ENCODE results near the gene OSCP1.
"Not testable (repeated sequence)": the region's sequence is repeated elsewhere in the genome, so short reads cannot be mapped to it uniquely, and the experiment has no call there.

Gene OSCP1

GRCh38 chr1:36450270-36450918 lies at the start of gene OSCP1:
Gene OSCP1, minus strand, starts transcription at chr1:36450451. Its CDS starts 82 bp downstream, at chr1:36450369.
- DNase-seq (ENCODE audit: low read depth in 2 of 2): peak; percentile 69

GRCh38 chr1:36497207-36497606 lies 47.0 kb upstream of the OSCP1 start:
- no peak for DNase-seq (ENCODE audit: low read depth in 2 of 2)

- DNase-seq (ENCODE audit: low read depth in 2 of 2): no peak
Observed at GRCh38 chr1:36494971-36495370, 44.7 kb upstream of the OSCP1 start.

- DNase-seq (ENCODE audit: low read depth in 2 of 2): no peak
Observed at GRCh38 chr1:36493524-36493923, 43.3 kb upstream of the OSCP1 start.

GRCh38 chr1:36492491-36492890 lies 42.2 kb upstream of the OSCP1 start:
- no peak for DNase-seq (ENCODE audit: low read depth in 2 of 2)

GRCh38 chr1:36489258-36490051 lies 39.2 kb upstream of the OSCP1 start:
- DNase-seq (ENCODE audit: low read depth in 2 of 2): not testable (repeated sequence)

GRCh38 chr1:36487906-36488305 lies 37.7 kb upstream of the OSCP1 start:
- no peak for DNase-seq (ENCODE audit: low read depth in 2 of 2)

GRCh38 chr1:36487336-36487725 lies 37.1 kb upstream of the OSCP1 start:
- not testable (repeated sequence) for DNase-seq (ENCODE audit: low read depth in 2 of 2)

GRCh38 chr1:36486439-36487335 lies 36.4 kb upstream of the OSCP1 start:
- no peak for DNase-seq (ENCODE audit: low read depth in 2 of 2)

- no peak for DNase-seq (ENCODE audit: low read depth in 2 of 2)
Observed at GRCh38 chr1:36486093-36486438, 35.8 kb upstream of the OSCP1 start.

- DNase-seq (ENCODE audit: low read depth in 2 of 2): no peak
Observed at GRCh38 chr1:36484099-36484498, 33.8 kb upstream of the OSCP1 start.

- no peak for DNase-seq (ENCODE audit: low read depth in 2 of 2)
Observed at GRCh38 chr1:36482724-36483388, 32.6 kb upstream of the OSCP1 start, which contains the start of gene CSF3R. Gene CSF3R, minus strand, starts transcription at chr1:36482913. Its CDS starts 3,417 bp downstream, at chr1:36479496.

GRCh38 chr1:36481771-36482723 lies 31.8 kb upstream of the OSCP1 start:
- no peak for DNase-seq (ENCODE audit: low read depth in 2 of 2)

- no peak for DNase-seq (ENCODE audit: low read depth in 2 of 2)
Observed at GRCh38 chr1:36481091-36481490, 30.8 kb upstream of the OSCP1 start.

- DNase-seq (ENCODE audit: low read depth in 2 of 2): no peak
Observed at GRCh38 chr1:36480161-36480560, 29.9 kb upstream of the OSCP1 start.

GRCh38 chr1:36479505-36480051 lies 29.3 kb upstream of the OSCP1 start:
- no peak for DNase-seq (ENCODE audit: low read depth in 2 of 2)

GRCh38 chr1:36477615-36478014 lies 27.4 kb upstream of the OSCP1 start:
- not testable (repeated sequence) for DNase-seq (ENCODE audit: low read depth in 2 of 2)

GRCh38 chr1:36476945-36477344 lies 26.7 kb upstream of the OSCP1 start:
- DNase-seq (ENCODE audit: low read depth in 2 of 2): no peak

GRCh38 chr1:36475910-36476604 lies 25.8 kb upstream of the OSCP1 start:
- no peak for DNase-seq (ENCODE audit: low read depth in 2 of 2)

- DNase-seq (ENCODE audit: low read depth in 2 of 2): no peak
Observed at GRCh38 chr1:36475341-36475740, 25.1 kb upstream of the OSCP1 start.

Measured in stimulated activated CD8-positive, alpha-beta memory T cell treated with anti-CD3 and anti-CD28 coated beads, Interleukin-7, amount 100 ng/mL, for 1 hour (primary cell).